Keratinocyte (primary cell): ENCODE results near the gene HLA-B. TPM values are rescaled to one million over a fixed set of nuclear protein-coding genes. Genes with fewer than 3 reads are reported as not detected.

Experiments used
- DNase-seq: peaks from one replicate; pipeline ENCODE4 v3.0.0-alpha.2; 2011; ENCODE audit warnings: low read depth, missing footprints, low spot score
- FAIRE-seq: peaks from 2 replicates; lab custom pipeline; 2011; peaks lifted over from hg19 to GRCh38; lab: Jason Lieb, UNC
- H2AFZ ChIP-seq: 2 replicates; pipeline ENCODE4 v1.6.0; 2012; ENCODE audit warnings: low read length, control low read depth, inconsistent platforms; ENCODE audit not compliant: control insufficient read depth
- H3K27ac ChIP-seq: 2 replicates; pipeline ENCODE4 v1.5.1; 2011; ENCODE audit warnings: low read length; ENCODE audit not compliant: control insufficient read depth, insufficient read depth
- H3K27me3 ChIP-seq: 3 replicates; pipeline ENCODE4 v1.6.0; 2011; ENCODE audit warnings: low read length; ENCODE audit not compliant: control insufficient read depth, insufficient read depth; ENCODE audit errors: extremely low read depth
- H3K36me3 ChIP-seq, 2 experiments: 2 replicates in 1 of 2; 3 replicates in 1 of 2; pipeline ENCODE4 v1.5.1; 2011; ENCODE audit warnings: low read length in 2 of 2, mild to moderate bottlenecking in 1 of 2; ENCODE audit not compliant: control insufficient read depth in 2 of 2, insufficient read depth in 2 of 2; ENCODE audit errors: extremely low read depth in 1 of 2
- H3K4me1 ChIP-seq: 3 replicates; pipeline ENCODE4 v1.5.1; 2011; ENCODE audit warnings: low read length; ENCODE audit not compliant: control insufficient read depth, insufficient read depth; ENCODE audit errors: extremely low read depth
- H3K4me2 ChIP-seq: 3 replicates; pipeline ENCODE4 v1.6.0; 2011; ENCODE audit warnings: low read depth, low read length; ENCODE audit not compliant: control insufficient read depth, insufficient read depth; ENCODE audit errors: extremely low read depth
- H3K4me3 ChIP-seq, 3 experiments: fragments of 200-600 bp in 1 of 3; sonication (generic) in 1 of 3; 2 replicates in 2 of 3; 3 replicates in 1 of 3; pipeline ENCODE4 v1.5.1; 2011 to 2016; ENCODE audit warnings: low read length in 3 of 3, mild to moderate bottlenecking in 3 of 3, control low read depth in 2 of 3, inconsistent platforms in 1 of 3, low read depth in 1 of 3, mixed read lengths in 1 of 3, mixed run types in 1 of 3, moderate library complexity in 1 of 3; ENCODE audit not compliant: control insufficient read depth in 2 of 3, insufficient read depth in 2 of 3; ENCODE audit errors: extremely low read depth in 1 of 3
- H3K79me2 ChIP-seq: 2 replicates; pipeline ENCODE4 v1.6.0; 2012; ENCODE audit warnings: low read length; ENCODE audit not compliant: control insufficient read depth, insufficient read depth
- H3K9ac ChIP-seq: 3 replicates; pipeline ENCODE4 v1.6.0; 2011; ENCODE audit warnings: low read length; ENCODE audit not compliant: control insufficient read depth, insufficient read depth; ENCODE audit errors: extremely low read depth
- H3K9me1 ChIP-seq: 3 replicates; pipeline ENCODE4 v1.6.0; 2011; ENCODE audit warnings: low read length; ENCODE audit not compliant: control insufficient read depth, insufficient read depth; ENCODE audit errors: extremely low read depth
- H3K9me3 ChIP-seq: 2 replicates; pipeline ENCODE4 v1.5.1; 2012; ENCODE audit warnings: low read depth, low read length; ENCODE audit not compliant: control insufficient read depth
- H4K20me1 ChIP-seq: 3 replicates; pipeline ENCODE4 v1.6.0; 2011; ENCODE audit warnings: low read length; ENCODE audit not compliant: control insufficient read depth, insufficient read depth; ENCODE audit errors: extremely low read depth
- CTCF ChIP-seq, 3 experiments: IDR thresholded peaks in 1 of 3; conservative IDR thresholded peaks in 1 of 3; optimal IDR thresholded peaks in 1 of 3; 2 replicates in 2 of 3; 3 replicates in 1 of 3; pipeline versions ENCODE3 to v1.5.1; 2011; ENCODE audit warnings: low read length in 3 of 3, mild to moderate bottlenecking in 3 of 3, moderate library complexity in 2 of 3, control low read depth in 1 of 3, inconsistent platforms in 1 of 3; ENCODE audit not compliant: insufficient read depth in 2 of 3; ENCODE audit errors: extremely low read depth in 1 of 3
- EZH2 ChIP-seq: IDR thresholded peaks from one replicate; pipeline ENCODE4 v1.6.1; 2012; ENCODE audit warnings: inconsistent platforms, mild to moderate bottlenecking, low read length, moderate library complexity
- dilution Hi-C: fragments of 300-500 bp; cut with MboI; formaldehyde crosslinking; loops from one replicate; pipeline ENCODE4 v1.7.0; 2020; ENCODE audit warnings: low sequenced_read_pairs; ENCODE audit not compliant: extremely low pct_ligation_motif_present
- polyA plus RNA-seq, 5 experiments: library from polyadenylated mRNA; depleted of rRNA in 3 of 5; stranded (reverse) in 3 of 5; stranded (forward) in 1 of 5; unstranded in 1 of 5; fragments of >200 nt; gene quantifications; 1 replicate in 1 of 5; 2 replicates in 3 of 5; 3 replicates in 1 of 5; pipeline versions ENCODE4 v1.2.1 to v1.2.3, GENCODE V29; 2011 to 2012; ENCODE audit warnings: missing spikeins in 2 of 5, low read depth in 1 of 5, low replicate concordance in 1 of 5

Gene HLA-B
- polyA plus RNA-seq, 1 donor (not counting 4 experiments of a cell fraction or from before 2014, with no cell fraction given): 265 TPM

DNA sequence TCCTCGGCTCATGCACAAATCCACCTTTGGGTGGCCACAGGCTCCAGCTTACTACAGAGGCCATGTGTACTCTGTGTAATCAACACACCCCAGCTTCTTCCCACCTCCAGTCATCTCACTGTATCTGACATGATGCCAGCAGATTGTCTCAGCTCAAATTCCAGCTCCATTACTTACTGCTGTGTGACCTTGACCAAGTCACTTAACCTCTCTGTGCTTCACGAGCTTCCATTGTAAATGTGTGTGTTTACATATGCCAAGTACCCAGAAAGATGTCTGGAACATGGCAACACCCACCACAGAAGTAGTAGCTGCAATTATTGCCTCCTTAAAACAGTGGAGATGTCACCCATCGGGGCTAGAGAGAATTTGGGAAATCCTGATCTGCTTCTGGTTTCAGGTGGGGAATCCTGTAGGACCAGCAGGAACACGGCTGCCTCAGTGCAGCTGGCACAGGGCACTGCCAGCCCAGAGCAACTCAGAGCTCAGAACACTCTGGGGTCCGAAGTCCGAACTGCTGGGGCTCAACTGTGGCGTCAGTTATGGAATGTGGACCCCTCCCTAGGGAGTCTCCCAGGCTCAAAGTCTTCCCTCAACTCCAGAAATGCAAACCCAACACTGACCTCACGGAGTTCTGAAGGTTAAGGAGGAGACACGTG lies 21.2 kb upstream of the HLA-B start:
- Histone ChIP-seq H3K4me2 (no peak overlapping the region), H3K79me2 (no peaks in the 10 kb centered on the region), H3K4me3 (no peak overlapping the region), H3K9ac (no peak overlapping the region), H3K27me3 (peaks cover 24% of the 10 kb centered on the region), H4K20me1 (no peaks in the 10 kb centered on the region), H3K4me1 (peaks cover 3% of the 10 kb centered on the region), H3K27ac (no peak overlapping the region), H3K9me3 (no peaks in the 10 kb centered on the region), H3K9me1 (no peaks in the 10 kb centered on the region), H3K36me3 (no peaks in the 10 kb centered on the region), H2AFZ (no peak overlapping the region)
- TF ChIP-seq EZH2 (no peak), CTCF (optimal IDR thresholded peaks at IDR 0.05 in 1 of 3, IDR thresholded peaks at IDR 0.05 in 1 of 3, conservative IDR thresholded peaks at IDR 0.05 in 1 of 3; ENCODE audit: extremely low read depth in 1 of 3, insufficient read depth in 2 of 3, low read length in 3 of 3) (no peak)
- FAIRE-seq (peak; percentile 13), DNase-seq (no peak)
- dilution Hi-C loops: no loop called here

DNA sequence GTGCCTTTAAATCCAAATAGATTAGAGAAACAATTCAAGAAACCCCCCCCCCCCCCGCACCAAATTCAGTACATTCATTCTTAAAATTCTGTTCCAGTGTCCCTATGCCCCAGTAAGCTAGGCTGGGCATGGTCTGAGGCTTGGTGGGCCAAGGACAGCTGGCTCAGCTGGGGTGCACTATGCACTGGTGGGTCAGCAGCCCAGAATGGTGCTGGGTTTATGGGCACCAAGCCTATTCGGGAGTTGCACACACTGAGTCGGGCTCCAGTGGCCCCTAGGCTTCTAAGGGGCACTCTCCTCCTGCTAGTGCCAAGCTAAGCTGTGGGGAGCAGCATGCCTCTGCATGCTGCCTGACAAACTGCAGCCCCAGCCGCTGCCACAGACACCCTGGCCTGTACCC lies 20.1 kb upstream of the HLA-B start:
- no peak for FAIRE-seq

DNA sequence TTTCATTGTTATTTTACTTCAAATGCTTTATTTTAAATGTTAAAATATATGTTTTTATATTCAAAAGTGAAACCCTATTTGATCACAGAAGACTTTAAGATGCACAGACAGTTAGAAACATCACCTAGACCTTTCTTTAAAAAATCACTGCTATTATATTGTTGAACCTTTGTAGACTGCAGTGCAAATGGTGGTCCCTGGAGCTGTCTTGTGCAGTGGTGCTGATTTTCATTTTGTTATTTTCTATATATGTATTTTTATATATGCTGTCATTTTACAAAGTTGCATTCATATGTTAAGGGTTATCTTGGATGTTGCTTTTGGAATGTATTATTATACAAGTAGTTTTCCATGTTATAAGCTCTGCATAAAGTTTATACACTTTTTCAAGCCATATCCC lies 18.7 kb upstream of the HLA-B start:
- FAIRE-seq (no peak), DNase-seq (no peak)
- Histone ChIP-seq H3K79me2 (no peaks in the 10 kb centered on the region), H3K36me3 (no peaks in the 10 kb centered on the region), H3K4me1 (peaks cover 3% of the 10 kb centered on the region), H3K4me2 (no peak overlapping the region), H3K27me3 (peaks cover 16% of the 10 kb centered on the region), H3K9ac (no peak overlapping the region), H3K4me3 (no peak overlapping the region), H3K9me3 (no peaks in the 10 kb centered on the region), H3K27ac (no peak overlapping the region), H4K20me1 (no peaks in the 10 kb centered on the region), H3K9me1 (no peaks in the 10 kb centered on the region), H2AFZ (no peak overlapping the region)
- no peak for TF ChIP-seq EZH2
- TF ChIP-seq CTCF (optimal IDR thresholded peaks at IDR 0.05 in 1 of 3, IDR thresholded peaks at IDR 0.05 in 1 of 3, conservative IDR thresholded peaks at IDR 0.05 in 1 of 3; ENCODE audit: extremely low read depth in 1 of 3, insufficient read depth in 2 of 3, low read length in 3 of 3): no peak
- dilution Hi-C loops: no loop called here

More for the DNA sequence above, 20.1 kb upstream of the HLA-B start:
- Histone ChIP-seq H4K20me1 (no peaks in the 10 kb centered on the region), H2AFZ (no peak overlapping the region), H3K4me3 (no peak overlapping the region), H3K9ac (no peak overlapping the region), H3K4me2 (no peak overlapping the region), H3K4me1 (peaks cover 3% of the 10 kb centered on the region), H3K79me2 (no peaks in the 10 kb centered on the region), H3K9me3 (no peaks in the 10 kb centered on the region), H3K36me3 (no peaks in the 10 kb centered on the region), H3K27me3 (peaks cover 20% of the 10 kb centered on the region), H3K27ac (no peak overlapping the region), H3K9me1 (no peaks in the 10 kb centered on the region)
- dilution Hi-C loops: no loop called here
- no peak for TF ChIP-seq EZH2
- DNase-seq: no peak
